HG02763 (cell line): ENCODE measurements around the gene NRXN3.

ENCODE experiments used
- ATAC-seq: cut with Tn5 transposase; IDR thresholded peaks from one replicate; pipeline ENCODE4 v1.9.1; 2021; ENCODE audit warnings: mild to moderate bottlenecking, moderate library complexity; ENCODE audit not compliant: unreplicated experiment

NRXN3 gene

DNA sequence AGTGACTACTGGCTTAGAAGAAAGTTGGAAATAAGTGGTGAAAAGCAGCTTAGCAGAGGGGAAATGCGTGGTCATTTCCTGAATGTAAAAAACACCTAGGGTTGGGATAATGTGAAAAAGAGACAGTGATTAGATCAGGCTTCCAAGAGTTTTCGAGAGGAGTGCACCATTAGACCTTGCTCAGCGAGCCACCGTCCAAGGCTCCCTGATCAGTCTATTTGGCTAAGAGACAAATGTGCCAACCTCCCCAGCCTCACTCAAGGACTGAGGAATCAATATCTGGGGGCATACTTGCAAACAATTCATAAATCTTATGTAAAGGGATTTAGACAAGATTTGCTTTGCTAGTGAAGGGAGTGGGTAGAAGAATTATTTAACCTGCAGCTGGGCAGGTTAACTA lies 594.5 kb downstream of the NRXN3 start:
- ATAC-seq = no peak

DNA sequence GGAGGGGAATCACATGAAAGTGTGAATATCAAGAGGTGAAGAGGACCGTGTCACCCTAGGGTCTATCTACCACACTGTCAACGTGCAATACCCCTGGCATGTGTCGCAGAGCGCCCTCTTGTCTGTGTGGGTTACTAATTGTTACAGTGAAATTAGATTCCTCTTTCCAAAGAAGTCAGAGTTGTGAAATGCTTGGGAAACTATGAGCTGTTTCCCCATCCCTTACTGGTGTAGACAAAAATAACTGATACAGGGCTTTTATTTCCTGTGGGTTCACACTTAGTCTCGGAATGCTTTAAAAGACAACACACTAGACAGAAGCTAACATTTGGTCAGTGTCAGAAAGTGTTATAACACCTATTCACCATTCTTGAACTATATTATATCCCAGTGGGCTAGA lies 597.3 kb downstream of the NRXN3 start:
- ATAC-seq = no peak

GRCh38 chr14:78782551-78782950 lies 612.4 kb downstream of the NRXN3 start:
- no peak for ATAC-seq

DNA sequence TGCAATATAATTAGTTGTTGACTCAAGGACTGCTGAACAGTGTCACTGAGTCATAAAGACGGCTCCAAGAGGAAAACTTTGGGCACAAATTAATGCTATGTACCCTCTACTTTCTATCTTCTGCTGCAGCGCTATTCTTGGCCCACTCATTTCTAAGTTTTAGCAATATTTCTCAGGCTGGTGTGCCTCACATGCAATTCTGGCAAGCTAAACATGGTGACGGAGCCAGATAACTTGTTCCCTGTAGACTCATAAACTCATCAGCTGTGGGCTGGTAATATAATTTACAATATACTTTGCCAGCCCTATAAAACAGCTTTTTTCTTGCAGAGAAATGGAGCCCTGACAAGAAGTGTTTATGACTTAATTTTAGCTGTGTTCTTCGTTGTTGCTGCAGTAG lies 615.1 kb downstream of the NRXN3 start:
- ATAC-seq = no peak

DNA sequence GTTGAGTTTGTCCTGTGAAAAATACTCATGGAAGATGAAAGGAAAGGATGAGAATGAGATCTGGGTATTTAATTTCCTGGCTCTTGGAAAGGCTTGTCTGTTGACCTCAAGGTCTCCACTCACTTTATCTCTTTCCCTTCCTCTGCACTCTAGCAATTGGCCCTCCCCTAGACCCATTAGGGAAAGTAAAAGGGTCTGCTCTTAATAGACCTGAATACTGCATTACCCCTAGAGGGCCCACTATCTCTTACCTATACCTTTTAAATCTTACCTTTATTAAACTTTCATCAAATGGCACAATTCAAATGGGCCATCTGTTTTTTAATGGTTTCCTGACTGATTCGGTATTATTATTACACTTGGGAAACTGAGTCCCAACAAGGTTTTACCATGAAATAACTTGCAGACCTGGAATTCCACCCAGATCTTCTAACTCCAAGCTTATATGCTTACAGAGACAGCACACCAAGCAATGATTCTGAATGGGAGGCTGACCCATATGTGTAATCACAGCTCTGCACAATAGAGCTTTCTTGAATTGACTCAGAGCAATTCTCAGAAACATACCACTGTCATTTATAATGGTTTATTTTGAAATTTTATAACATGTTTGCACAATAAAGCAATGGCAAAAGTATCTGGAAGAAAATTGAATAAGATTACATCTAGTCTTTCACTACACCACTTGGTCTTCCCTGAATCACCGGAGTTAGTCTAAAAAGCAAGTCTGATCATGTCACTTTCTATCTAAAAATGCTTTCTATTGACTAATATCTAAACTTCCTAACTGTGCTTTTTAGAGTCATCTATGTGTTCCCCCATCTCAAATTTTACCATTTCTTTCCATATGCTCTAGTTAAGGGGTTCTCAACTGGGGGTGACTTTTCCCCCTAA lies 618.5 kb downstream of the NRXN3 start:
- no peak for ATAC-seq

DNA sequence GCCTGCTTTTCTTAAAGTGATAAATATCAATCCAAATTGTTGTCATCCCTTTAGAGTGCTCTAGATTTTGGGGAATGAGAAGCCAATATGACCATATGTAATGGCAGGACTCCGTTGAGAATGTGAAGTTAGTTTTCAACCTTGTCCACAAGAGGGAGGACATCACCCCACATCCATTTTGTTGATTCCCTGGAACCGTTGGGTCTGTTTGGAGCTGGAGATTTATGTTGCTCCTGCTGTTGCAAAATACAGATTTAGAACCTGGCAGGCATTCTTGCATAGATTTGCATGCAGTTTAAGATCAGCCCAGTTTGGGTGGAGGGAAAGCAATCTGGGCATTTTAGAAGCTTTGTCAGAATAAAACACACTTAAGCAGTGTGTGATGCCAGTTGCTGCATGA lies 620.1 kb downstream of the NRXN3 start:
- no peak for ATAC-seq

GRCh38 chr14:78798757-78799156 lies 628.6 kb downstream of the NRXN3 start:
- no peak for ATAC-seq

- no peak for ATAC-seq
Observed at GRCh38 chr14:78805570-78805969, 635.4 kb downstream of the NRXN3 start.

- ATAC-seq = no peak
Observed at GRCh38 chr14:78823035-78823434, 652.9 kb downstream of the NRXN3 start.

- no peak for ATAC-seq
Observed at GRCh38 chr14:78823516-78823915, 653.3 kb downstream of the NRXN3 start.

DNA sequence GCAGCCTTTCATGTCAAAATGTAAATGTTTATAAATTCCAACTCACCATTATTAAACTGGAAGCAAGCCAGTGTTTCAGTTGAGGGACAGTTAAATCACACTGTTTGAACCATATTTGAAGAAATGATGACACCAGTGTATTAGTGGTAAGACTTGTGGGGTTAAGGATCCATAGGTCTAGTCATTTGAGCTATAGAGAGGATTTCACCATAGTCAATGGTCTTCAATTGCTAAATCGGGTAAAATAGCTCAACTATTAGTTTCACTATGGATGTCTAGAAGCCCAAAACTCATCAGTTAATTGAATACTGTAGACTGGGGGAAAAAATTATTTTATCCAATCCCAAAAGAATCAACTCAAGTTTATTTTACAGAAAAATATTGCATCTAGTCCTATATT lies 659.1 kb downstream of the NRXN3 start:
- no peak for ATAC-seq

- no peak for ATAC-seq
Observed at GRCh38 chr14:78834766-78835451, 664.7 kb downstream of the NRXN3 start.

DNA sequence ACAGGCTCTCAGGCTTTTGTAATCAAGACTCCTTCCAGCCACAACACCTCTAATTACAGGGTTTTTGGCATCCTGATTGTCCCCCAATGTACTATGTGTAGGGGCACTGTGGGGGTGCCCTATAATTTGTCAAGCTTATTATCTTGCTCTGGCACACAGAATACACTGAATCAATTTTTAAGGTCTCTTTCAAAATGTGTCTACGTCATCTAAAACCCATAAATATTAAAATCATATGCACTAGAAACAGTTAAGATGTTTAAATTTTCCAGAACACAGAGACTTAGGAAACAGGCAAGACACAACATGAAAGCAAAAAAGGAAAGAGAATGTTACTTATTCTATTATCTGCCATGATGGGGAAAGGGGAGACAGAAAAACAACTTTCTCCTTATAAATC lies 665.7 kb downstream of the NRXN3 start:
- no peak for ATAC-seq

DNA sequence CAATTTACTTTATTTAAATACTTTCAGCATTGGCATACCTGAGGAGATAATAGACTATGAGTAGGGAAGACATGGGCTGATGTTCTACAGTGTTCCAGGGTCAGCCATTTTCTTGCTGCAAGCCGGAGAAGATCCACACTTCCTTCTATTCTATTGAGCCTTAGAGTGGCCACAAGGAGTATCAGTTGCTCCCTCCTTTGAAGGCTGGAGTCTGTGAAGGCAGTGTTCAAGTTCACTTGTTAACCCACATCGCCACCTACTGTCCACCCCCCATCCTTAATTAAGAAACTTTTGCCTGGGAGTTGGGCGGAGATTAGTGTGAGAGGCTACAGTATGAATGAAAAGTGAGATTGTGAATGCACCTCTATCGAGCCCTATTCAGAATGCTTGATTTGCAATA lies 666.6 kb downstream of the NRXN3 start:
- ATAC-seq = no peak

DNA sequence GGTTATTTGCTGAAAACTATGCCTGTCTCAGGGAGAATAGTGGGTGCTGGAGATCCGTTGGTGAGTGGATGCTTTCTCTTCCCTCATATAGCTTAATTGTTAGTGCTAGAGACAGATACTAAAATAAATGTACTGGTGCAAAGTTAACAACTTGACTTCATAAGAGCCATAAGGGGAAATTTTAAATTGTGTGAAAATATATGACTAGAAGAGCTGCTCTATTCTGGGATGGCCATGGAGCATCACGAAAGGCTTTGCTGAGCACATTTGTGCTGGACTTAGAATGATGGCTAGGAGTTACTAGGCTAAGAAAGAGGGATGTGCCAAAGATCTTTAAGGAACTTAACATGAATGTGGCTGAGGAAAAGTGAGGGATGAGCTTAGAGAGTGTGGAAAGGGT lies 668.8 kb downstream of the NRXN3 start:
- ATAC-seq = no peak

DNA sequence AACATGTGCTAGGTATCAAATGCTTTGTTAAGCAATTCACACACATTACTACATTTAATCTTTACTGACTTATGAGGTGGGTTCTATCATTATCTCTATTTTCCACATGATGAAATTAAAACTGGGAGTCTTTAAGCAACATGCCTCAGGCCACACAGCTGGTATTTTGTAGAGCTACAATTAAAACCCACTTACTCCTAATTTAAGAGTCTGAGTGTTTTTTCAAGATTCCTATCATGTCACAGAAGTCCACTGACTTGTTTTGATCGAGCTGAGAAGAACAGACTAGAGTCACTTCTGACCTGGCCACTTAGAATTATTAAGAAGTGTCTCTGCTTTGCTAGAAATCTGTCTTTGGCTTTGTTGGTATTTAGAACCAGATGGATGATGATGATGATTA lies 670.7 kb downstream of the NRXN3 start:
- ATAC-seq = no peak

DNA sequence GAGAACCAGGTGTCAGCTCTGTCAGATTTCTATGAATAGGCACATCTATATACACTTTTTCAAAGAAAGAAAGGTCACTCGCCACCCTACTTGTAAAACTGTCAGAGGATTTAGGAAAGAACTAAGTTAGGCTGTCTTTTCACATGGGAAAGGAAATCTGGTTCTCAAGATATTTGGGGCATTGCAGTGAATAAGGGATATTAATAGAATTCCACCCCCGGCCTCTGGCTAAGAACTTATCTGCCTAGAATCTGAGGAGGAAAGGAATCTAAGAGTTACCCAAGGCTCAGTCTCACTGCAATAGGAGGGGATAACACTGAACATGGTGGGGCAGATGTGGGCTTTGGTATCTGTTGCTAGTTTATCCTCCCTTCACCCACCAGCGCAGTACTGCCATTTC lies 677.6 kb downstream of the NRXN3 start:
- no peak for ATAC-seq

DNA sequence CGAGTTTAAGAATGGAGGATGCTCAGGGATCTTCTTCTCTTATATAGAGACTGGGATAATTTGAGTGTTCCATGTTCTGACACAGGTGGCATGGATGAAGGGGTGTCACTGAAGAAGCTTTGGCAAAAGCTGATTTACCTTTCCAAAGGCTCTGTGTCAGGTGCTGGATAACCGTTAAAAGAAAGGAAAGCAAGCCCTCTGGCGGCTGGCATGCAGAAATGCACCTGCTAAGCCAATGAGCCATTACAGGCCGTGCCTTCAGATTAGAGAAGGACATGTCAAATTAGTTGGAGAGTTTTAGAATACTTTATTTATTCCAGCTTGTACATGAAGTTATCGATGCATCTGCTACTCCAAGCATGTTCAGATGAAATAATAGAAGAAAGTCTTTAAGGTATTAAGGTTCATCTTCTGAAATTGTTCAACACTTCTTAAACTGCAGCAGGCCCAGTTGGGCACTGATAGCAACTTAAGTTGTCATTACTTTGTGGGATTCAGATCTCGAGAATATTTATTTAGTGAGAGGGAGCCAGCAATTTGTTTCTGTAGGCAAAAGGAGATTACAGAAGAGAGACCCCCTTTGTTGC lies 678.2 kb downstream of the NRXN3 start:
- ATAC-seq = peak; percentile 83

GRCh38 chr14:78849952-78850351 lies 679.8 kb downstream of the NRXN3 start:
- ATAC-seq = no peak

- ATAC-seq = no peak
Observed at GRCh38 chr14:78851189-78851588, 681.0 kb downstream of the NRXN3 start.

- no peak for ATAC-seq
Observed at GRCh38 chr14:78852040-78852439, 681.9 kb downstream of the NRXN3 start.

GRCh38 chr14:78857974-78858373 lies 687.8 kb downstream of the NRXN3 start:
- ATAC-seq = no peak
